Epithelial cell of esophagus (primary cell): Measurements from ENCODE around the gene ERN1.
A peak's percentile ranks its signal among the peaks of the same experiment; 100 is the strongest.

Source experiments
- DNase-seq: peaks from one replicate; pipeline ENCODE4 v3.0.0; 2010; ENCODE audit warnings: low read depth
- H3K4me3 ChIP-seq: 2 replicates; pipeline ENCODE4 v1.5.1; 2011; ENCODE audit warnings: mild to moderate bottlenecking, low read length, control low read depth
- TF ChIP-seq, protein P1 (sequence below): IDR thresholded peaks from 2 replicates; pipeline ENCODE4 v1.5.1; 2011; ENCODE audit warnings: low read depth, mild to moderate bottlenecking, low read length, control low read depth, inconsistent platforms; ENCODE audit not compliant: insufficient read depth; ENCODE audit errors: missing control alignments

The ERN1 gene

GRCh38 chr17:64004218-64004770, 125.7 kb downstream of the ERN1 start:
- no peak overlapping the region for H3K4me3 ChIP-seq
- TF ChIP-seq, protein P1, sequence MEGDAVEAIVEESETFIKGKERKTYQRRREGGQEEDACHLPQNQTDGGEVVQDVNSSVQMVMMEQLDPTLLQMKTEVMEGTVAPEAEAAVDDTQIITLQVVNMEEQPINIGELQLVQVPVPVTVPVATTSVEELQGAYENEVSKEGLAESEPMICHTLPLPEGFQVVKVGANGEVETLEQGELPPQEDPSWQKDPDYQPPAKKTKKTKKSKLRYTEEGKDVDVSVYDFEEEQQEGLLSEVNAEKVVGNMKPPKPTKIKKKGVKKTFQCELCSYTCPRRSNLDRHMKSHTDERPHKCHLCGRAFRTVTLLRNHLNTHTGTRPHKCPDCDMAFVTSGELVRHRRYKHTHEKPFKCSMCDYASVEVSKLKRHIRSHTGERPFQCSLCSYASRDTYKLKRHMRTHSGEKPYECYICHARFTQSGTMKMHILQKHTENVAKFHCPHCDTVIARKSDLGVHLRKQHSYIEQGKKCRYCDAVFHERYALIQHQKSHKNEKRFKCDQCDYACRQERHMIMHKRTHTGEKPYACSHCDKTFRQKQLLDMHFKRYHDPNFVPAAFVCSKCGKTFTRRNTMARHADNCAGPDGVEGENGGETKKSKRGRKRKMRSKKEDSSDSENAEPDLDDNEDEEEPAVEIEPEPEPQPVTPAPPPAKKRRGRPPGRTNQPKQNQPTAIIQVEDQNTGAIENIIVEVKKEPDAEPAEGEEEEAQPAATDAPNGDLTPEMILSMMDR = no peak
- no peak for DNase-seq

DNA sequence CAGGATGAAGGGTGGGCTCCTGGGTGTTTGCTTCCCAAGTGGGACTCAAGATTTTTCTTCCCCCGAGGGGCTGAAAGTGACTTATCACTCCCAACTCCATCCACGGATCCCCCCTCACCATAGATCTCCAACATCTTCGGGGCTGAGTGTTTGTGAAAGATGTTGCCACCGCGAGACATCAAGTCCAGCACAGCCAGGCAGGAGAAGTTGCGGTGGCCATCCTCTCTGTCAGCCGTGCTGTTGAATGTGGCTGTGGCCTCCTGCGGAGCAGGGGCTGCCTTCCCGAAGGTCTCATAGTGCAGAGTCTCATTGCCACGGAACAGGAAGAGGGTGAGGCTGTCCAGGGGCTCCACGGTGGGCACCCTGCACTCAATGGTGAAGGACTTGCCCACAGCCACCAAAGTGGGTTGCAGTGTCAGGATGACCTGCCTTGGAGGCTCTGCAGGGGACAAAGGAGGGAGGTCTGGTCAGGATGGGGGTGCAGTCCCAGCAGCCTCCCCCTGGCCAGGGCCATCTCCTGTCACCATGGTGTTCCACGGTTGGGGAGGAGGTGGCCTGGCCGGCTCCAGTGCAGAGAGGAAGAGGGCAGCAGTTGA, 126.3 kb downstream of the ERN1 start:
- no peak for DNase-seq
- no peak overlapping the region for H3K4me3 ChIP-seq
- TF ChIP-seq, protein P1 = no peak

DNA sequence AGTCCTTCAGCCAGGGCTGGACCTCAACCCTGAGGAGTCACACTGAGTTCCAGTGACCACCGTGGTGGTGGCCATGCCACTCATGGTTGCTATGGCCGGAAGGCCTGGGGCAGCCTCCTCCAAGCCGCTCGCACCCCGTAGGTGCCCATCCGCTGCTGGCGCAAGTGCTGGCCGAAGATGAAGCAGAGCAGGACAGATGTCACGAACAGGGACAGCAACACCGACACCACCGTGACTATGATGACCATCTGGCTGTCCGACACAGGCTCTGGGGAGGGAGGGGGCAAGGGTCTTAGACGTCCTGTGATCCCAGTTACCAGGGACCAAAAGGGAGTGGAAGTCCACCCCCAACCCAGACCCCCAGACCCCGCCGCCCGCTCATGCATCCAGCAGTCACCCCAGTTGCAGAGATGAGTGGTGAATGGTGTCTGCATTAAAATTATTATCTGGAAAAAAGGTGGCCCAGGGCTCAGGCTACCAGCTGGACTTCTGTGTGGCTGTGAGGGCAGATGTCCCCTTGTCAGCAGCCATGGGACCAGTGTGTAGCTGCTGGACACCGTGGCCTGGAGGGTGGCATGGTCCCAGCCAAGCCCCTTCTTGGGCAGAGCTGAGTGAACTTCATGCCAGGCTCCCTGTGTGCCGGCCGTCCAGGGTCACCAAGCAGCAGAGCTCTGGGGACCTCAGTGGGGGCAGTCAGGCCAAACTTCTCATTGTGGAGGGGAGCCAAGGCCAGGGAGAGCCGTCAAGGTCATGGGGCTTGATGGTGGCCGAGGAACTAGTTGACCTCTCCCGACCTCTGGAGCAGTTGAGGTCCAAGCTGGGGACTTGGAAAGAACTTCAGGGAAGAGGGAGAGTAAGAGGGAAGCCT, 127.1 kb downstream of the ERN1 start:
- TF ChIP-seq, protein P1 = no peak
- no peak for DNase-seq
- no peak overlapping the region for H3K4me3 ChIP-seq

DNA sequence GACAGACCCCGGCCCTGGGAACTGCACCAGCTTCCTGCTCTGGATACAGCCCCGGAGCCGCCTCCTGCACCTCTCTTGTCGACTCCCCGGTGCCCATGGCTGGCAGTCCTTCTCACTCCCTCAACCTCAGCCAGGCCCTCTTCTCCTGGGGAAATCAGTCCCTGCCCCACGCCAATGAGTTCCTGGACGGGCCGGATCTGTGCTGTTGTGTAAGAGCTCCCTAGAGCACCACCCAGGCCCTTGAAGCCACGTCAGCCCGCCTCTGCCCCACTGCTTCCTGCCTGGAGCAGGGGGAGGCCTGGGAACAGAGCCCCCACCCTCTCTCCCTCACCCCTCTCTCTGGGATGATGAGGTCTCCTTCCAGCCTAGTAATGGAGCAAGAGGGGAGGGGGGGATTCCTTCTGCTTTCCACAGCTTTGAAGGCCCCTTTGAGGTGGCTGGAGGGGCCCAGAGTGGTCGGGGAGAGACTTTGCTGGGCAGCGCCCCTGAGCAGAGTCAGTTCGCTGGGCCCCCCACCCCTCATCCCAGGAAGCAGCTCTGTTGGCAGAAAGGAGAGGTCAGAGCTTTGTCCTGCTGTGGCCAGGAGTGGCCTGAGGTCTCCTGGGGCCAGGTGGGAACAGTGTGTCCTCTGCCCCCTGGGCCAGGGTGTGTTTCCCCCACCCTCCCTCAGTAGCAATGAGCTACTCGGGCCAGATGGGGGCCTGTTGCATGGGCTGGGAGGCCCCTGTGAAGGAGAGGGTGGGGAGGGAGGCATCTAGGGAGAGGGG, 128.0 kb downstream of the ERN1 start:
- H3K4me3 ChIP-seq = no peak overlapping the region
- TF ChIP-seq, protein P1 = no peak
- DNase-seq = peak; percentile 61

DNA sequence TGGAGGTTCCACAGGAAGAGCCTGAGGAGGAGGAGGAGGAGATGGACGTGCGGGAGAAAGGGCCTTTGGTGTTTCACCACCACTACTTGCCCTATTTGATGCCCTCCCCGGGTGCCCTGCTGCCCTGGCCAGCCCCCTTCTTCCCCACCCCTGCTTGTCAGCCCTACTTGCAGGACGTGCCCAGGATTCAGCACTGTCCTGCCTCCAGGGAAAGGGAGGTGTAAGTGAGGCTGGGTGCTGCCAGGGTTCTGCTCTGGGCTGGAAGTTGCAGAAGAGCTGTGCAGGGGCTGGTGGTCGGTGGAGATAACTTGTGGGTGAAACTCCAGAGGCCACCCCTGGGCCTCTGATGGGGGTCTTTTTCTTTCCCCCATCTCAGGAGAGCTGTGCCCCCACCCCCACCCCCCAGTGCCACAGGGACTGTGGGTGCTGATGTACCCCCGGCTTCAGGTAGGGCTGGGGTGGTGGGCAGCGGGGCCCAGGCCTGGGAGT, 128.8 kb downstream of the ERN1 start:
- TF ChIP-seq, protein P1 = no peak
- H3K4me3 ChIP-seq = no peak overlapping the region
- no peak for DNase-seq

GRCh38 chr17:63999680-64000531, 130.0 kb downstream of the ERN1 start:
- DNase-seq = no peak
- TF ChIP-seq, protein P1 = no peak
- no peak overlapping the region for H3K4me3 ChIP-seq
